ENCODE results near the gene EDN3.

GRCh38 chr20:59318803-59319202 is 18.4 kb downstream of the EDN3 start:
- no peak for TF ChIP-seq REST (IDR thresholded peaks at IDR 0.05; ENCODE audit: insufficient read depth in 1 of 2, low read depth in 2 of 2, low read length in 2 of 2)
- no peak for TF ChIP-seq TAF1 (IDR thresholded peaks at IDR 0.05; ENCODE audit: borderline replicate concordance, insufficient read depth, low read length)
